Measurements from ENCODE around the gene MCF2L.

DNA sequence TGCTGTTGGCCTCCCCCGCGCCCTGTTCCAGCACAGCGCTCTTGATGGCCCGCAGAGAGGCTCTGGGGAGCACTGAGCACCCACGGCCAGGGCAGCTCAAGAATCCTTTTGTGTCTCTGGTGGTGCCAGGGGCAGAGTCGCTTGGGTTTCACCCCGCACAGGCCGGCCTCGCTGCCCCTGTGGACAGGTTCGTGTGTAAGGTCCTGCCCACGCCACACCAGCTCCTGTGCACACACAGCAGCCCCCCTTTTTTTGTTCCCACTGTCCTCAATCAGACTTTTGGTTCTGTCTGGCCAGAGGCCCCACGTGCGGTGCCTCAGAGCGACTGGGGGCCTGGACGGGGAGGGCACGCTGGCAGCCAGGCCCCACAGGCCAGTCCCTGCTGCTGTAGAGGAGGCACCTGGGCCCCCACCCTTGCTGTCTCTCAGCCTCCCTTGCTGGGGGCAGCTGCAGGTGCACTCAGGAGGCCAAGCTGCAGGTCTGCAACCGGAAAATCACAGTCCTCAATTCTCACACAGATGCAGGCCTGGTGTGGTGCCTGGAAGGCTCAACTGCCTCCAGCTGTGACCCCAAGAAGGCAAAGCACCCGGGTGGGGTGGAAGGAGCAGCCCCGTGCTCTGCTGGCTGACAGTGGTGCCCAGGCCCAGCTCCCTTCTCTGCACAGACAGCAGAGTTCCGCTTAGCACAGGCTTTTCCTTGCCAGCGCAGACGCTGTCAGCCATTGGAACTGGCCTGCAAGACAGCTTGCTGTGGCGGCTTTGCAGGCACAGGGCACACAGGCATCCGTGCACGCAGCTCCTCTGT lies 124.0 kb downstream of the MCF2L start:
- TF ChIP-seq, protein P1, sequence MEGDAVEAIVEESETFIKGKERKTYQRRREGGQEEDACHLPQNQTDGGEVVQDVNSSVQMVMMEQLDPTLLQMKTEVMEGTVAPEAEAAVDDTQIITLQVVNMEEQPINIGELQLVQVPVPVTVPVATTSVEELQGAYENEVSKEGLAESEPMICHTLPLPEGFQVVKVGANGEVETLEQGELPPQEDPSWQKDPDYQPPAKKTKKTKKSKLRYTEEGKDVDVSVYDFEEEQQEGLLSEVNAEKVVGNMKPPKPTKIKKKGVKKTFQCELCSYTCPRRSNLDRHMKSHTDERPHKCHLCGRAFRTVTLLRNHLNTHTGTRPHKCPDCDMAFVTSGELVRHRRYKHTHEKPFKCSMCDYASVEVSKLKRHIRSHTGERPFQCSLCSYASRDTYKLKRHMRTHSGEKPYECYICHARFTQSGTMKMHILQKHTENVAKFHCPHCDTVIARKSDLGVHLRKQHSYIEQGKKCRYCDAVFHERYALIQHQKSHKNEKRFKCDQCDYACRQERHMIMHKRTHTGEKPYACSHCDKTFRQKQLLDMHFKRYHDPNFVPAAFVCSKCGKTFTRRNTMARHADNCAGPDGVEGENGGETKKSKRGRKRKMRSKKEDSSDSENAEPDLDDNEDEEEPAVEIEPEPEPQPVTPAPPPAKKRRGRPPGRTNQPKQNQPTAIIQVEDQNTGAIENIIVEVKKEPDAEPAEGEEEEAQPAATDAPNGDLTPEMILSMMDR (IDR thresholded peaks at IDR 0.05; ENCODE audit: insufficient read depth, low read length), result no peak
- TF ChIP-seq, protein P2, sequence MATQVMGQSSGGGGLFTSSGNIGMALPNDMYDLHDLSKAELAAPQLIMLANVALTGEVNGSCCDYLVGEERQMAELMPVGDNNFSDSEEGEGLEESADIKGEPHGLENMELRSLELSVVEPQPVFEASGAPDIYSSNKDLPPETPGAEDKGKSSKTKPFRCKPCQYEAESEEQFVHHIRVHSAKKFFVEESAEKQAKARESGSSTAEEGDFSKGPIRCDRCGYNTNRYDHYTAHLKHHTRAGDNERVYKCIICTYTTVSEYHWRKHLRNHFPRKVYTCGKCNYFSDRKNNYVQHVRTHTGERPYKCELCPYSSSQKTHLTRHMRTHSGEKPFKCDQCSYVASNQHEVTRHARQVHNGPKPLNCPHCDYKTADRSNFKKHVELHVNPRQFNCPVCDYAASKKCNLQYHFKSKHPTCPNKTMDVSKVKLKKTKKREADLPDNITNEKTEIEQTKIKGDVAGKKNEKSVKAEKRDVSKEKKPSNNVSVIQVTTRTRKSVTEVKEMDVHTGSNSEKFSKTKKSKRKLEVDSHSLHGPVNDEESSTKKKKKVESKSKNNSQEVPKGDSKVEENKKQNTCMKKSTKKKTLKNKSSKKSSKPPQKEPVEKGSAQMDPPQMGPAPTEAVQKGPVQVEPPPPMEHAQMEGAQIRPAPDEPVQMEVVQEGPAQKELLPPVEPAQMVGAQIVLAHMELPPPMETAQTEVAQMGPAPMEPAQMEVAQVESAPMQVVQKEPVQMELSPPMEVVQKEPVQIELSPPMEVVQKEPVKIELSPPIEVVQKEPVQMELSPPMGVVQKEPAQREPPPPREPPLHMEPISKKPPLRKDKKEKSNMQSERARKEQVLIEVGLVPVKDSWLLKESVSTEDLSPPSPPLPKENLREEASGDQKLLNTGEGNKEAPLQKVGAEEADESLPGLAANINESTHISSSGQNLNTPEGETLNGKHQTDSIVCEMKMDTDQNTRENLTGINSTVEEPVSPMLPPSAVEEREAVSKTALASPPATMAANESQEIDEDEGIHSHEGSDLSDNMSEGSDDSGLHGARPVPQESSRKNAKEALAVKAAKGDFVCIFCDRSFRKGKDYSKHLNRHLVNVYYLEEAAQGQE (IDR thresholded peaks at IDR 0.05; ENCODE audit: insufficient replicate concordance, low read depth), result no peak
- TF ChIP-seq SPI1 (IDR thresholded peaks at IDR 0.05; ENCODE audit: borderline replicate concordance, low read depth), result no peak

Data from HL-60 (cell line).